GM19324 (cell line): Measurements from ENCODE around the gene SLX4.
A peak's percentile ranks its signal among the peaks of the same experiment; 100 is the strongest.

Source experiments
- ATAC-seq: cut with Tn5 transposase; IDR thresholded peaks from one replicate; pipeline ENCODE4 v1.9.1; 2021; ENCODE audit warnings: mild to moderate bottlenecking, moderate library complexity; ENCODE audit not compliant: unreplicated experiment, low FRiP score

Gene SLX4

DNA sequence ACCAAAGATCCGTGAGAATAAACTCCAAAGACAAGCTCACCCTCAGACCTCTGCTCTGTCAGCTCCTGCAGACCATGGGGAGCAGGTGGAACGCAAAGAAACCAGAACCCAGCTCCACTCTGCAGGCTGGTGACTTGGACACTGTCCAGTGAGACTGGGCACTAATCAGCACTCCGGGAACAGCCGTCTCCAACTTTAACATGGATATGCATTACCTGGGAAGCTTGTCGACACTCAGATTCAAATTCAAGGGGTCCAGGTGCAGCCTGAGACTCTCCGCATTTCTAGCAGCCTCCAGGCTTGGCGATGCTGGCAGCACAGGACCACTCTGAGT is 9.1 kb downstream of the SLX4 start:
- ATAC-seq = no peak

DNA sequence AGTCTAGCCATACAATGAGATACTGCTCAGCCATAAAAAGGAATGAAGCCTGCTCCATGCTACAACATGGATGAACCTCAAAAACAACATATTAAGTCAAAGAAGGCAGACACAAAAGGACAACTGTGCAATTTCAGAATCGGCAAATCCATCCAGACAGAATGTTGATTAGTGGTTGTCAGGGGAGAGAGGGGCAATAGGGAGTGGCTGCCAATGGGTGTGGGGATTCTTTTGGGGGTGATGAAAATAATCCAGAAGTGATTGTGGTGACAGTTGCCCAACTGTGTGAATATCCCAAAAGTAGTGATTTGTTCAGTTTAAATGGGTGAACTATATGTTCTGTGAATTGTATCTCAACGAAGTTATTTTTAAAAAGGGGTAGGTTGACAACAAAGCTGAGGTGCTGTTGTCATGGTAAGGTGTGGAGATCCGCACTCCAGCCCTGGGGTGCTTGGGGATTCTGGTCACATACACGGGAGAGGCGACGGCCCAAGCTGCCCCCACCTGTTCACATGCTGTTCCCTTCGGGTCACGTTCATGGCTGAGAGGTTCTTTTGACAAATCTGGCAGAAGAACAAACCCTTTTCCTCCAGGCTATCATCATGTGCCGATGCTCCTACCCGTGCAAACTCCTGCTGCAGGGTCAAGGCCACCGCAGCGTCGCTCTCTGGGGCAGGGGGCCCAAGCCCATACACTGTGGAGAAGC is 9.6 kb downstream of the SLX4 start:
- ATAC-seq = no peak

DNA sequence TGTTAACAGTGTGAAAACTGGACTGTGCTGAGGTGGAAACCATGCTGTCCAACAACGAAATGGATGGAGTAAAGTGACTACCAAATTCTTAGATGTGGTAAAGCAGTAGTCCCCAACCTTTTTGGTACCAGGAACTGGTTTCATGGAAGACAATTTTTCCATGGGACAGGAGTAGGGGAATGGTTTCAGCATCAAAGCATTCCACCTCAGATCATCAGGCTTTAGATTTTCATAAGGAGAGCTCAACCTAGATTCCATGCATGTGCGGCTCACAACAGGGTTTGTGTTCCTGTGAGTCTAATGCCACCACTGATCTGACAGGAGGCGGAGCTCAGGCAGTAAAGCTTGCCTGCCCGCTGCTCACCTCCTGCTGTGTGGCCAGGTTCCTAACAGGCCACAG is 11.5 kb downstream of the SLX4 start:
- ATAC-seq = no peak

DNA sequence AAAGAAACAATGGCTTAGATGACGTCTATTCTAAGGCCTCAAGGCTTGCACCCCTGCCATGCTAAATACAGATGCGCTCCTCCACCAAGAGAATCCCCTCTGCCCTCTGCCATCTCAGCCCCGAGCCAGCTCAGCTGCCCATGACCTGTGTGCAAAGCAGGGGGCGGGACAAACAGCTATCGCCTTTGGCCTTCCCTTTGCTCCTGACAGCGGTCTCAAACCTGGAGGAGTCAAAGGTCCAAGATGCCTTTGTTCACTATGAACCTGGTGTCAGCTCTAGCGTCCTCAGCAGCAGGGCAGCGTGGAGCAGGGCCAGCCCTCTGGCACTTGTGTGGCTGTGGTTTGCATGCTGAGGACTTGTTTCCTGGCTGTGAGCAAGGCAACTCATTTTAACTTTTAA is 12.3 kb downstream of the SLX4 start:
- no peak for ATAC-seq

DNA sequence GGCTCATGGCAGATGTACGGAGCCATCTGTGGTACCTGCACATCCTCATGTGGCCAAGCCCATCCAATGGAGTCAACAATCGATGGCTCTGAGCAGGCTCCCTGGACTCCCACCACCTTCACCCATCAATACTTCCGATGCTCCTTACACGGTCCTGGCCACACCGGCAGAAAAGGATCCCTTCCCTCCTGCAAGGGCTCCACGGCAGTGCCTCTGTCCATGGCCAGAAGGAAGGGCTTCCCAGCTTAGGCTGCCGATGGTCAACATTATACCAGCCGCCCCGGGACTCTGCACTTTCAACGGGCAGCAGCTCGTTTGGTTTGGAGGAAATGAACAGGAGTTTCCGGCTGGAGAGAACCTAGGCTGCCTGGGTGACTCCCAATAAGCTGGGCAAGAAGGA is 13.2 kb downstream of the SLX4 start:
- no peak for ATAC-seq

DNA sequence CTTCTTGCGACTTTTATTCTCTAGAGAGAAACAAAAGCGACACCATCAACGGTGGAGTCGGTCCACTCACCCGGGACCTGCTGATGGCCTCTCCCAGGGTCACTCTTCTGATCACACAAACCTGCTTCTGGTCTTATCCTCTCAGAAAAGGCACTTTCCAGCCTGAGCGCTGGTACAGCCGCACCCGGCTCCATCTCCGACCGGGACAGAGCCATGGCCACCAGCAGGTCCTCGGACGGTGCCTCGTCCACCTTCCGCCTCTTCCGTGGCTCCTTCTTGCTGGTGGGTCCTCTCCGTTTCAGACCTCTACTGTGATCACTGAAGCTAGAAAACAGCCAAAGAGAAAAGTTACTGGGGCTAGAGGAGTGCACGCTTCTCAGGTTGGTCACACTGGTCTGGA is 13.7 kb downstream of the SLX4 start:
- no peak for ATAC-seq

DNA sequence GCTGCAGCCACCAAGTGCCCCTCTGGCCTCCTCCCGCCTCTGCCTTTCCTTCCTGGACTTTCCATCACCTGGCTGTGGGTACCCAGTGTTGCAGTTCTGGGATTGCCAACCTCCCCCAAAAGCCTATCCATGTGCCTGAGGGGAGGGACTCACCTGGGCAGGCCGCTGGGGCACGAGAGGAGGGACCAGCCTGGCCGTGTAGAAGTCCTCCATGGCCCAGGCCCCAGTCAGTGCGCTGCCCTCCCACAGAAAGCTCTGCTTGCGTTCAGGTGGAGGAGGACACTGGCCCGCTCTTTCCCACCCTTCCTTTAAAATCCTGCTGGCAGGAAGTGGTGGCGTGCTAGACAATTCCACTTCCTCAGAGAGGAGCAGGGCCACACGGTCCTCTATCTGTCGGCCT is 14.2 kb downstream of the SLX4 start:
- ATAC-seq = no peak

DNA sequence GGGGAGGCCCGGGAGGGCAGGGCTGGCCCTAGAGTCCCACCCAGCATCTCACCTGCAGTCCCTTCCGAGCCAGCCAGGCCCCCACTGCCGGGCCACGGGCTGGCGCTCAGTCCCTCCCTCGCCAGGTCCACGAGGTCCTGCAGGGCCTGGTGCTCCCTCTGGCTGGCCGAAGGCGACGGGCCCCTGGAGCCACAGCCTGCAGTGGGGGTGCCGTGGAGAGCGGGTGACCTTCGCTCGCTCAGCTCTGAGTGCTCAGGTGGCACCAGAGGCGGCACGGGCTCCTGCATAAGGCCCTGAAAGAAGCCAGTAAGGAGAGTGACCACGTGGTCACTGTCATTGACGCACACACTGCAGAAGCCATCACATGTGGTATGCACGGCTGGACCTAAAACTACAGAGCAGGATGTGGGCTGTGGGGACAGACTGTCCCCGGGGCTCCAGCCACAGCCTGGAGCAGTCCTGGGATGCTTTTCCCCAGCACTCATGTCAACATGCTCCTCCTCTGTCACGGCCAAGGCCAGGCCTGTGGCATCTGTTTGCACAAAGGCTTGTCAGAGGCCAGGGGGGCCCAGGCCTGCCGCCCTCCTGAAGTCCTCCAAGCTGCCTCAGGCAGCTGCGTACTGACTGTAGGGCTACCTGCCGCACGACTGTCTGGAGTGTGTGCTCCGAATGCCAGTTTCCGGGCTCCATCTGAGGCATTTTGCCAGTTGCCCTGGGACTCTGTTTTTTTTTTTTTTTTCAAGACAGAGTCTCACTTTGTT is 15.1 kb downstream of the SLX4 start:
- no peak for ATAC-seq

DNA sequence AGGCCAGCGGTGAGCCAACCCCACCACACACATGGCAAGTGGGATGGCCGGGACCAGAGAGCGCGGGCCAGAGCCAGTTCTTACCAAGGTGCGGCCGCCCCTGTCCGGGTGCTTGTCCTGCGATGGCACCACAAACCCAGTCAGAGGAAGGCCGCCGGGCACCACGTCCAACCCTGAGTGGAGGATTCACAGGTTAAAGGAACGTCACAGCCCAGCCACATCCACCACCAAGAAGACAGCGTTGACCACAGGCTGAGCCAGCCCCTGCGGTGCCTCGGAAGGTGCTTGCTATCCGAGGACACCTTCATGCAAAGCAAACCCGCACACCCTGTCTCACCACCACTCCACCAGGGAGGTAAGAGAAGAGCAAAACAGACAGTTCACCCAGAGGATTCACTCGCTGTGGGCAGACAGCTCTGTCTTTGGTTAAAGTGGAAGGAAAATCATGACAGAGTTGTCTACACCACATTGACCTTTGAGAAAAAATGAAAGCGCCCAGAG is 15.8 kb downstream of the SLX4 start:
- ATAC-seq = no peak

DNA sequence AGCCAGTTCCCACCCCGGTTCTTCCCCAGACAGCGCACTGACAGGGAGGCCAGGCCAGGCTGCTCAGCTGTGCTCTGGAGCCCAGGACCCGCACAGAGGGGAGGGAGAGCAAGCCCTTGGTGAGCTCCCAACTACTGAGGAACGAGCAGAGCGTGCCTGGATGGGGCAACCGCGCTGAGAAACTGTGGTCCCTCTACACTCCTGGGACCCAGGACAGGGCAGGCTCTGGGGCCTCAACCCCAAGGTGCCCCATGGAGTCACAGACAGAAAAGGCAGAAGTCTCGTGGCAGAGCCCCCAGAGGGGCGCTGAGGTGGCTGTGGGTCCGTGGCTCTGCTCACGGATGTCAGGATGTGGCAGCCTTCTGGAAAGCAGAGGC is 16.3 kb downstream of the SLX4 start:
- ATAC-seq = no peak

DNA sequence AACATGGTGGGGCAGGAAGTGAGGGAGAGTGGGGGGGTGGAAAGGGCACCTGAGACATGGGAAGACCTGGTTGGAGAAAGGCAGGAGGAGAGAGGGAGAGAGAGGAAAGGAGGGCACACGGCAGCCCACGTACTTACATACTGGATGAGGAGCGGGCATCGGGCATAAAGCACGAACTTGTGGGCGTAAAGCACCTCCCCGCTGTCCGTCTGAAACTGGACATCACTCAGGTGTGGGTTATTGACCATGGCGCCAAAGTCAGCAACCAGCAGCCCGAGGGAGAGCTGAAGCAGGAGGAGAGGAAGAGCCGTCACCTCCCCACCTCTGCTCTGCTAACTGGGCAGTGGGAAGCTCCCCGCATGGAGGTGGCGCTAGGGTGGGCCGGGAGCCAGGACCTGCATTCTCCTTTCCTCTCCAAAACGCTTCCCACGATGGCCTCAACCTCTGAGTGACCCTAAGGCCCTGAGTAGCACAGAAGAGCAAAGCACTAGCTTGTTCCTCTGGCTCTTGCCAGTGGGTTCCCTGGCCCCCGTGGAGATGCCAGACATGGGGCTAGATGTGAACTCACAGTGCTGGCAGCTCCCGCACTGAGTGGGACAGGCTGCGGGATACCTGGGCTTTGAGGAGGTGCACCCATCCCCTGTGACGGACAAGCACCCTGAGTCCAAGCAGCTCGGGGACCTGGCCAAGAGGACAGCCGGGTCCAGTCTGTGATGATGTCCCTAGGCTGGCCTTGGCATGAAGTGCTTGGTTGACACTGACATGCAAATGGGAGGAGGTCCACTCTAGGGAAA is 16.9 kb downstream of the SLX4 start:
- no peak for ATAC-seq

DNA sequence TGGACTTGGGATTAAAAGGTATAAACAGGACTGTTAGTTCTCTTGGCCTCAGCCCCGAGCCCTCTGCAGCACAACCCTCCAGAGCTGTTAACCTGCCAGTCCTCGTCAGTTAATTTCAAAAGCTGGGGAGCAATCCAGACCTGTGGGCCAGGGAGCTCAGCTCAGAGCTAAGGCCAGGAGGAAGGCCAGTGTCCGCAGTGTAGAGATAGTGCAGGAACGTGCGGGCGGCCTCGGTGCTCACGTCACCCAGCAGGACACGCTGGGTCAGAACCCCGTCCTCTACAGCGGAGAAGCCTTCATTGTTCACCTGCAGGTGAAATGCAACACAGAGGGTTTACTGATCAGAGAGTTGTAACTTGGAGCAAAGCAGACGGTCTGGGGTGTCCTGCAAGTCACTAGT is 18.8 kb downstream of the SLX4 start:
- ATAC-seq = no peak

DNA sequence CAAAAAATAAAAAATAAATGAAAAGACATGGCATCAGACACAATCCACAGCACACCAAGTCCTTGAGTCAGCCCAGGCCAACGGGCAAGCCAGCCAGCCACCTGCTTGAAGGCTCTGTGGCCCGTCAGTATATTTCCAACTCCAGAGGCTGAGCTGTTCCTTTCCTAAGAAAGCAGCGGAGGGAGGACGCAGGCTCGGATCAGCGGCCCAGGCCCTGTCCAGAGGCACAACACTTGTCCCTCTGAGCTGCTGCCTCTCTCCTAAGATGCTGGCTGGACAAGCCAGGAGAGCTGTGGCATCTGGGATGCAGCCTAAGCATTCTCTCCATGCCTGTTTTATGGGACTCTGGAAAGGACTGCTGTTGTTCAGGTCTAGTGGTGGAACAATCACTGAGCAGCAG is 19.4 kb downstream of the SLX4 start:
- ATAC-seq = no peak

DNA sequence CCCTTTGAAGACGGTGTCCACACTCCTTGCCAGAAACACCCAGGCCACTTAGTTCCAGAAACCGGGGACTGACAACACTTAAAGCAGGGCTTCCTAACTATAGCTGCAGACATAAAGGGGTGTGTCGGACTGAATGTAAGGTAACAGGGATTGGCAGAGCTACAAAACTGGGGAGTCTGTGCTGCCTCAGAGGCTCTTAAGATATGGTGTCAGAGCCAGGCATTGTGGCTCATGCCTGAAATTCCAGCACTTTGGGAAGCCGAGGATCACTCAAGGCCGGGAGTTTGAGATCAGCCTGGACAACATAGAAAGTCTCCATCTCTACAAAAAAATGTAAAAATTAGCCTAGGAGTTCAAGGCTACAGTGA is 20.0 kb downstream of the SLX4 start:
- ATAC-seq = no peak

DNA sequence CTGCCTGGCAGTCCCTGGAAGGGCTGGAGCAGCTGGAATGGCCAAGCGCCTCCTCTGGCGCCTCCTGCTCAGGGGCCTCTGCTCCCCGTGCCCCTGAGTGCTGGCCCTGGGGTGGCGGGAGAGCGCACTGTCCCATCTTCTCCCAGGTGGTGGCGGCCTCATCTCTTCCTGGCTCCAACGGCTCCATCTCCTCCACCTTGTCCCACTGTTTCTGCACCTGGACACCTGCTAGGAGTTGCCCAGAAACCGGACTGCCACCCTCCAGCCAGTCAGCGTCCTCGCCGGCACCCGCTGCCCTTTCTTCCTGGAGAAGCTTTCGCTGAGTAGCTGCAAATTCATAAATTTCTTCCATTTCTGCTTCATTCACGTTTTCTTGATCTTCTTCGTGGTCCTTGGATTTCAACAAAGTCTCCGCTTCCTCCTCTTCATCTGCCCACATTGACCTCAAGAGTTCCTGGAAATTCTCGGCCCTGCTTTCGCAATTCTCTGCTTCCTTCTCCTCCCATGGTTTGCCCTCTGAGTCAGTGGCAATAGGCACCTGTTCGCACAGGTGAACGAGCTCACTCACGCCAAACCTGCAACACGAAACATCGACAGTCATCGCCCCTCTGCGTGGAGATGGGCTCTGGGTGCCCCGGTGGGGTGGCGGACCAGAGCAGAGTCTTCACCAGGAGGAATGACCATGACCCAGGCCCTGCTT is 20.5 kb downstream of the SLX4 start:
- ATAC-seq = no peak

DNA sequence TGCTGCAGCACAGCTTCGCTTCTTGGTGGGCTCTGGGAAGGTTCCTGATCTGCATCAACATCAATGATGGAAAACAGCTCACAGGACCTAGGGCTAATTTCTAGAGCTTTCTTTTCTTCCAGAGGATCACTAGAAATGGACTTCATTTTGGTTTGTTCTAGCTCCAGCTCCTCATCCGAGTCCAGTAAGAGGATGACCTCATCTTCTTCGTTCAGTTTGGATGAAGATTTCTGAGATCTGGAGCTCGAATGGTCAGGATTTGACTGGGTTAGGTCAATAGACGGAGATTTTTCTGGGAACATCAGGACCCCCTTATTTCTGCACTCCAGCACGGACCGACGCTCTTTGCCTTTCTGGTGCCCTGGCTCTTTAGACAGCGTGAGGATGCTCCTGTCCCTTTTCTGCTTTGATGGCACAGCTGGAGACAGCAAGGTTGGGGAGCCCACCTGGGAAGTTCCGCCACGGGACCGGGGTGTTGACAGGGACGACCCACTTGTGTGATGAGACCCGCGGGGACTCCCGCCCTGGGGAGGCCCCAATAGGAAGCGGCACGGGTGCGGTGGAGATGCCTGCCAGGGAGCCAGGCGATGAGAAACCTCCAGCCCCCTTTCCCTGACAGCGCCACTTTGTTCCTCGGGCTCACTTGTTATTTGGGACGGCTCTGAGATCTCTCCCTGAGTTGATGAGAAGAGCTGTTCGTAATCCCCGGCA is 21.3 kb downstream of the SLX4 start:
- ATAC-seq = no peak

DNA sequence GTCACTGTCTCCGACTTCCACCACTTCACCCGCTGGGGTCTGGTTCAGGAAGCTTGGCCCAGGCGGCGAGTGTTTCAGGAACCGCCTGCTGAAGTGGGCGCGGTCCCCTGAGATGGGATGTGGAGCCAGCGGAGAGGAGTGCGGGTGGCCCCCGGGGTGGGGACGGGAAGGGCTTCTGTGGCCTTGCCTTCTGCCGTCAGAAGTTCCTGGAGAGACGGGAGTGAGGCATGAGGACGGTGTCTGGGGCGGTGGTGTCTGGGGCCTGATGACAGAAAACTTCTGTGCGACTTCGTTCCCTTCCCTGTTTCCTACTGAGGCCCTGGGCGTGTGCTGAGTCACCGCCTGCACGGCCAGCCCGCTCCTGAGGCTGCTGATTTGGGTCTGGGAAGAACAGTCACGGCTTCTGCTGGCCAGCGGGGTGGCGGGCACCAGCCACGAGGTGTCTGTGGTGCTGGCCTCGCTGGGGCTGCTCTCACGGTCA is 21.9 kb downstream of the SLX4 start:
- ATAC-seq = no peak

DNA sequence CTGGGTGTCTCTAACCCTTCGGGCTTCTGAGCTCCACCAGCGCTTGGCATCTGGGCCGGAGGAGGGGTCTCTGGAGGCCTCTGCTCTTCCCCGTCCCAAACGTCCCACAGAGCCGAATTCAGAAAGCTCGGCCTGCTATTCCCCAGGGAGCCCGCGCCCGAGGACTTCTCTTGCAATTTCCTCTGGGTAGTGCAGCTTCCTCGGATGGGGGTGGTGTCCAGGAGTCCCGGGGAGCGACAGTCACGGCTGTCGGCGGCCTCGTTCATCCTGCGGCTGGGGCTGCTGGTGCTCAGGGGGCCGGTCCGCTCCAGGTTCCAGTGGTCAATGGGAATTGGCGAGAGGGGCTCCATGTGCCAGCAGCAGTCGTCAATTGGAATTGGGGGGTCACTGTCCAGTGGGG is 22.4 kb downstream of the SLX4 start:
- ATAC-seq = no peak

DNA sequence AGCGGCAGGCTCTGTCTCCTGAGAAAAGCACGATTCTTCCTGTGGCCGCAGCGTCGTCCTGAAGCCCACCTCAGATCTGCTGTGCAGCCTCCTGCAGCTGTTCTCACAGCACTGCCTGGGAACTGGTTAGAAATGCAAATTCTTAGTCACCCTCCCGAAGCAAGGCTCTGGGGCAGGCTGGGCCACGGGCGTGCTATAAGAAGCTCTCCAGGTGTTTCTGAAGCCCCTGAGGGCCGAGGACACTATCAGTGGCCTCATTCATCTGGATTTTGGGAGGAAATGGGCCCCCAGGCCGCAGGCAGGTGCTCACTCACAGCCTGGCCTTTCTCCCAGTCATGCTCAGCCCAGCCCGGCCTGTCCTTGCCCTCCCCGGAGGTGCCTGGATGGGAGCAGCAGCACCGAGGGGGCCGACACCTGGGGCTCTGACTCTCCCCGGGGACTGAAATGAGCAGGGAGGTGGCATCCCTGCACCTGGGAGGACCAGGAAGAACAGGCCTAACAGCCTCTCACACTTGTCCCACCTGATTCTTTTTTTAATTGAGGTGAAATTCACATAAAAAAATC is 23.8 kb downstream of the SLX4 start:
- peak; percentile 60 for ATAC-seq

DNA sequence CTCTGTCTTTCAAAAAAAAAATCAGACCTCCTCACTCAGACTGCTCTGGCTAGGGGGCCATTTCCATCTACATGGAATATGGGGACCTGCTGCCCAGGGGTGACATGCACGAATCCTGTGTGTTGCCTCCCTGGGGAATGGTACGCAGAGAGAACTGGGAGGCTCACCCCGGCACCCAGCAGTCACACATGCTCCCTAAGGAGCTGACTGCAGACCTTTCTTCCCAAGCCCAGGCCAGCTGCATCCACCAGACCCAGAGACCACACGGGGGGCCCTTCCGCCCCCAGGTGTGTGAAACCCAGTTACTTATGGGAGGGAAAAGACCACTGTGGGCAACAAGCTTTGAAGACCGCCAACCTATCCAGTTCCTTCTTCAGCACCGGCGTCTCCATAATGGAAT is 27.0 kb downstream of the SLX4 start:
- ATAC-seq = no peak
